HUDEP-2 (cell line): ENCODE data around the gene PPP1R15A.
"Not testable (repeated sequence)": the region's sequence is repeated elsewhere in the genome, so short reads cannot be mapped to it uniquely, and the experiment has no call there.

Experiments
- DNase-seq, 76 experiments: peaks; one replicate each; lab custom pipeline; 2025; ENCODE audit not compliant: unreplicated experiment in 76 of 76; lab: John Stamatoyannopoulos, UW

The PPP1R15A gene

DNA sequence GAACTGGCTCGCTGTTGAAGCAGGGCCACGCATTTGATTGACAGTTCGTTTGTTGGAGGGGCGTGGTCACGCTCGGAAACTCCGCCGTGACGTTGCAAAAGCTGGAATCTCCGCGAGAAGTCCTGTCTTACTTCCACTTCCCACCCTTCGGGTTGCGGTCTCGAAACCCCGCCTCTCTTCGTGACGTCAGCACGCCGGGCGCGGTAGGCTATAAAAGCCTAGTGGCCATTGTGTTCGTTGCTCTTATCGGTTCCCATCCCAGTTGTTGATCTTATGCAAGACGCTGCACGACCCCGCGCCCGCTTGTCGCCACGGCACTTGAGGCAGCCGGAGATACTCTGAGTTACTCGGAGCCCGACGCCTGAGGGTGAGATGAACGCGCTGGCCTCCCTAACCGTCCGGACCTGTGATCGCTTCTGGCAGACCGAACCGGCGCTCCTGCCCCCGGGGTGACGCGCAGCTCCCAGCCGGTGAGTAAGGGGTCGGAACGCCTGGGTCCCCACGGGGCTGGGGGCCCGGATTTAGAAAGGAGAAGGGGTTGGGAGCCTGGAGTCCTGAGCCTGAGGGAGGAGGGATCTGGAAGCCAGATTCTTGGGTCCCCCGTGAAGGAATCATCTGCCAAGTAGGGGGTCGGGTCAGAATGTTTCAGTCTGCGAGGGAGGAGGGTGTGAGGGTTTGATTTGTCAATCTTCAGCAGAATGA is at the start of gene PPP1R15A:
Gene PPP1R15A (plus strand): TSS at position 240 of the 702 bp plus-strand sequence. CDS start 813 bp downstream, outside the sequence.
- peak in 75 of 76 experiments; percentile 91 to 100 (median 99) for DNase-seq

DNA sequence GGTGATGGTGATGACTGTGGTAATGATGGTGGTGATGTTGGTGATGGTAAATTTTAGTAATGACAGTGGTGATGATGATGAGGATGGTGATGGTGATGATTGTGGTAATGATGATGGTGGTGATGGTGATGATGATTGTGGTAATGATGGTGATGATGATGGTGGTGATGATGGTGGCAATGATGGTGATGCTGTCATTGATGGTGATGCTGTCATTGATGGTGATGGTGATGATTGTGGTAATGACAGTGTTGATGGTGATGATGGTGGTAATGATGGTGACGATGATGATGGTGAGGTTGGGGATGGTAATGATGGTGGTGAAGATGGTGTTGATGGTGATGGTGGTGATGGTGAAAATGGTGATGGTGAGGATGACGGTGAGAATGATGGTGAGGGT is 49.7 kb upstream of the PPP1R15A start:
- no peak for DNase-seq

DNA sequence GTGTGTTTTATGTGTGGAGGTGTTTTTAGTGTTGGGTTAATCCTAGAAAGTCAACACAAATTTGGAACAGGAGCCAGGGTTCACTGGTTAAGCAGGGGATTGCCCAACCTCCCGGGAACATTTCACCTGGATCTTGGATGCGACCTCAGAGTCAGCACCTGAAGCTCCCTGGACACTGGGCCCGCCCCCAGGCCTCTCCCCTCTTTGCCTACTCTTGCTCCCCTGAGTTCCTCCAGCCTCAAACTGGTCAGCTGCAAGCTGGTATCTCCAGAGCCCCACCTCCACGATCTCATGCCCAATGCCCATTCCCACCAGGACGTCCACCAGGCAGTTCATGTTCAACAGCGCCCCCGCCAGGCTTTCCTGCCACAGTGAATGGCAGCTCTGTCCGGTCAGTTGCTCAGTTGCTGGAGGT is 45.6 kb upstream of the PPP1R15A start:
- DNase-seq = peak in 3 of 76 experiments; percentile 4 to 22 (median 16)

DNA sequence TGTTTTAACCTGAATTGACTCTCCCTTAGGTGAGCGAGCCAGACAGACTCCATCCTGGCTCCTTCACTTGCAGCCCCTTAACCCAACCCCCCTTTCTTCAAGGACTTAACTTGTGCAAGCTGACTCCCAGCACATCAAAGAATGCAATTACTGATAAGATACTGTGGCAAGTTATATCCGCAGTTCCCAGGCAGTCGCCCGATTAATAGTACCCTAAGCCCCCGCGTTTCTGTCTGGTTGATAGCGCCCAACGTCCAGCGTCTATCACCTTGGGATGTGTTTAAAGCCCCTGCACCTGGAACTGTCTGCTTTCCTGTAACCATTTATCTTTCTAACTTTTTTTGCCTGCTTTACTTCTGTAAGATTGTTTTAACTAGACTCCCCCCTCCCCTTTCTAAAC is 42.1 kb upstream of the PPP1R15A start:
- DNase-seq = peak in 5 of 76 experiments; percentile 11 to 39 (median 22)

DNA sequence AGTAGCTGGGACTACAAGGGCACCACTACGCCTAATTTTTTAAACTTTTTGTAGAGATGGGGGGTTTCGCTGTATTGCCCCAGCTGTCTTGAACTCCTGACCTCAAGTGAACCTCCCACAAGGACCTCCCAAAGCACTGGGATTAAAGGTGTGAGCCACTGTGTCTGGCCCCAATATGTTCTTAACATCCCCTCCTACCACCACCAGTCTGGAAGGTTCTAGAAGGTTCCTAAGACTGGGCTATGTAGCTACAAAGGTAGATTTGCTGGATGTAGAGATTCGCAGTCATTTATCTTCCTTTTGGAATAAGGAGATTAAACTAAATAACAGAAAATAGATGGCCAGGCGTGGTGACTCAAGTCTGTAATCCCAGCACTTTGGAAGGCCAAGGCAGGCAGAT is 41.3 kb upstream of the PPP1R15A start:
- DNase-seq = no peak

DNA sequence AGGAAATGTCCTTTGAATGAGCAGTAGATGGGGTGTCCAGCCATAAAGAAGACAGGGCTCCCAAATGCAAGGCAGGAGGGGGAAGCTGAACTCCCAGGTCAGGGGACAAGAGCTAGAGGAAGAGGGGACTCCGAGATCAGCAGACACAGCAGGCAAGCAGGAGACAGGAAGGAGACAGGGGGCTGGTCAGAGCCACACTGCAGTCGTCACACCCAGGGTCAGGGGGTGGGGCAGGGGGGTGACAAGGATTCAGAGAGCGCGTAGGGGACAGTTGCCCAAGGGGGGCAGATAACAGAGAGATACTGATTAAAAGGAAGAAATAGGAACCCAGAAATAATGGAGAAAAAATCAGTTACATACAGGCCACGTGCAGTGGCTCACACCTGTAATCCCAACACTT is 39.2 kb upstream of the PPP1R15A start:
- no peak for DNase-seq

DNA sequence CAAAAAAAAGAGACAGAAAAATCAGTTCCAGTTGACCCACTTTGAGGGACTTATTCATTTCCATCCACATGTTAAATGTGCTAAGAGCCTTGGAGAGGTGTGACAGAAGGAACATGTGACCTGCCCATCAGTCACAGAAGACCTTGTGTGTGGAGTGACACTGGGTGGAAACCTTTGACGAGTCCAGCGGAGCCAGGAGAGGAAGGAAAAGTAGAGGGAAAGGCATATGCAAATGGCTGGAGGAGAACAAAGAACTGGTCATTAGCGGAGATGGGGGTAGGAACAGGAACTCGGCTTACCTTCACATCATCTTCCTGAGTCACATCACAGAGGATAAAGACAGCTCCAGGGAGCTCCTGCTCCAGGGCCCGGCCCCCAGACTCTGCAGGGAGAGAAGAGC is 38.2 kb upstream of the PPP1R15A start:
- no peak for DNase-seq

DNA sequence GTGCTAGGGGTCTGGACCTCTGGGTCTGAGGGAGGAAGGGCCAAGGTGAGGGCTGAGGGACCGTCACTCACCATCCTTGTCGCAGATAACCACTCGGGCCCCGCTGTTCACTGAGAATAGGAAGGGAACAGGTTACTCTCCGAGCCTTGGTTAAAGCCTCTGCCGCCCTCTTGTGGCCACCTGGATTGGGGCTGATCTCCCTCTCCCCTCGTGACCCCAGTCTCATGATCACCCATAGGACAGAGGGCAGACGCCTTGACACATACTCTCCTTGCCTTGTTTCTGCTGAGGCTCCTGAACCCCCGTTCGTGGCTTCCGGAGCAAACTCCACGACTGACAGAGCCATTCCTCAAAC is 36.5 kb upstream of the PPP1R15A start:
- DNase-seq = peak in 75 of 76 experiments; percentile 56 to 98 (median 93)

DNA sequence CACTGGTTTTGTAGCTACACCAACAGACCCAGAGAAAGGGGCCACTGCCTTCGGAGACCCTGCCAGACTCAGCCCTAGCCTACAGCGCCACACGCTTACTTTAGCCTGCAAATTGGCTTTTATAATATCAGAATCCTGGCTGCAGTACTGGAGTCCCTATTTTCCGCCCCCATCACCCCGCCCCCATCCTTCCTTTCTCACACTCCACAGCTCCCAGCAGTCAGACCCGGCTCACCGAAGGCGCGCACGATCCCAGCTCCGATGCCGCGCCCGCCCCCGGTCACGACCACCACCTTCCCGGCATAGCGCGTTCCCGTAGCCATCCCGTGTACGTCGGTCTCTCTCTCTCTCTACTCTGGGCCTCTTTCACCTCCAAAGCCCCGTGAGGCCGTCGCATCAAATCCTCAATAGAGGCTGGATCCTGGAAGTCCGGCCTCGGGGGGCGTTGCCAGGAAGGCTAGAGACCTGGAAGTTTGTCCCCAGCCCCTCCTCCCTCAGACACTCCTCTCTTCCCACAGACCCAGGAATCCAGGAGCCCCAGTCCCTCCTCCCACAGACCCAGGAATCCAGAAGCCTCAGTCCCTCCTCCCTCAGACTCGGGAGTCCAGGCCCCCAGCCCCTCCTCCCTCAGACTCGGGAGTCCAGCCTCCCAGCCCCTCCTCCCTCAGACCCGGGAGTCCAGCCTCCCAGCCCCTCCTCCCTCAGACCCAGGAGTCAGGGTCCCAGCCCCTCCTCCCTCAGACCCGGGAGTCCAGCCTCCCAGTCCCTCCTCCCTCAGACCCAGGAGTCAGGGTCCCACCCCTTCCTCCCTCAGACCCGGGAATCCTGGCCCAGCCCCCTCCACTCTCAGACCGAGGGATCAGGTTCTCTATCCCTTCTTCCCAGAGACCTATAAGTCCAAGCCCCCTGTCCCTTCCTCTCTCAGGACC is 35.9 kb upstream of the PPP1R15A start, which contains the start of gene HSD17B14:
Gene HSD17B14 (minus strand): TSS at position 403 of the 929 bp plus-strand sequence. CDS start 80 bp downstream, at position 323.
- DNase-seq = no peak

DNA sequence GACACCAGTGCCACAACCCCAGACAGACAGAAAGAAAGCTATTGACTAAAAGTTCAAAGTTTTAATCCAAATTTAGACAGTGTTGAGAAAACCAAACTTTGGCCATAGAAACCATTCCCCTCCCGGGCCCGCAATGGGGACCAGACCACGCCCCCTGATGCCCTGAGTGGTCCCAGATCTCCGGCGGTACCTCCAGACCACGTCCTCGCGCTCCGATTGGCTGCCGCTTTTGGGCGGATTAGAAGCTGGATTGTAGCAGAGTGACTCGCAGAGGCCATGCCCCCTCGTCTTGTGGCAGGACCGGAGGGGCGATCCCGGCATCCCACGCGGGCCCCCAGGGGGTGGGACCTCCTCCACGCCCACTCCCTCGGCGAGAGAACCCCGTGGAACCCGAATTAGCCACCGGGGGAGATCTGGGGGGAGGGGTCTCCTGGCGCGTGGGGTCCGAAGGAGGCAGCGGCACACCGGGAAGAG is 35.1 kb upstream of the PPP1R15A start:
- peak in 69 of 76 experiments; percentile 26 to 92 (median 74) for DNase-seq

DNA sequence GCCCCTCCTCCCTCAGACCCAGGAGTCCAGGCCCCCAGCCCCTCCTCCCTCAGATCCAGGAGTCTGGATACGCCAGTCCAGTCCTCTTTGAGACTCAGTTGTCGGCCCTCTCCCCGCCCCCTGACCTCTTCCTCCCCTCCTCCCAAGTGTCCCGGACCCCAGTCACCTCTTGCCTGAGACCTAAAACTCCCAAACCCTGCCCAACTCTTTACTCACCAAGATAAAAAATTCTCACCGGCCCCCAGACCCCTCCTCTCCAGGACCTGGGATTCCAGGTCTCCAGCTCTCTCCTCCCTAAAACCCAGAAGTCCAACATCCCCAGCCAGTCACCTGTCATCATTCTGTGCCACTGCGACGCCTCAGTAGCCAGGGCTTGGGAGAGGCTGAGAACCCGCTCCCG is 34.5 kb upstream of the PPP1R15A start:
- DNase-seq = no peak

DNA sequence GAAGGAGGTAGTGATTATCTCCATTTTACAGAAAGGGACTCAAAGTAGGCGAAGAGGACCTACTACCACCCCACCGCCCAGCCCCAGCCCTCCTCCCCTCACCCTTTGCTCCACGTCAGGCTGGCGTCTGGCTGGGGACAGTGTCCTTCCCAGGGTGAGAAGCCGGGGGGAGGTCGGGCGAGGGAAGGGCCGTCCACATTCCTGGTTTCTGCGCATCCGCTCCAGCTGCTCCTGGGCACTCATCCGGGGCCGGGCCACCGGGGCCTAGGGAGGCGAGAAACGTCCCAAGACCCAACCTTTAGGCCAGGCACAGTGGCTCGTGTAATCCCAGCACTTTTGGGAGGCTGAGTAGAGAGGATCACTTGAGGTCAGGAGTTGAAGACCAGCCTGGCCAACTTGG is 31.2 kb upstream of the PPP1R15A start:
- no peak for DNase-seq

DNA sequence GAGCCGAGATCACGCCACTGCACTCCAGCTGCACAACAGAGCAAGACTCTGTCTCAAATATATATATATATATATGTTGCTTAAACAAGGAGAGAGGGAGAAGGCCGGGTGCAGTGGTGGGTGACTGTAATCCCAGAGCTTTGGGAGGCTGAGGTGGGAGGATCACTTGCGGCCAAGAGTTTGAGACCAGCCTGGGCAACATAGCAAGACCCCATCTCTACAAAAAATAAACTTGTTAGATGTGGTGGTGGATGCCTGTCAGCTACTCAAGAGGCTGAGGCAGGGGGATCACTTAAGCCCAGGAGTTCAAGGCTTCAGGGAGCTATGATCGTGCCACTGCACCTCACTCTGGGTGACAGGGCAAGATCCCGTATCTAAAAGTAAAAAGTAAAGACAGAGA is 30.6 kb upstream of the PPP1R15A start:
- no peak for DNase-seq

DNA sequence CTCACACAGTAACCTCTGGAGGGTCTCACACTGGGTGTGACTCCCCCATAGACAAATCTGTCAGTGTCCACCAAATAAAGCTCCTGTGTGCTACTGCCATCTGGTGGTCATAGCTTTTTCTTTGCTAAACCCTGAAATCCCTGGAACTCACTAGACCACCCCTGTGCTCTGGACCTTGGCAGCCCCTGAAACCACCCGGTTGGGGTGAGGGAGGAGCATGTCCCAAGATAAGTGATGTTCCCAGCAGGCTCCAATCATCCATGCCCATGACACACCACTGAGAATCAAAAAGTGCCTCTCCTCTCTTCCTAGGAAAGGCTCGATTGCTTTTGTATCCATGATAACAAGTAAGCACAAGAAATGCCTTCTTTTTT is 29.4 kb upstream of the PPP1R15A start:
- DNase-seq = peak in 44 of 76 experiments; percentile 11 to 71 (median 49)

DNA sequence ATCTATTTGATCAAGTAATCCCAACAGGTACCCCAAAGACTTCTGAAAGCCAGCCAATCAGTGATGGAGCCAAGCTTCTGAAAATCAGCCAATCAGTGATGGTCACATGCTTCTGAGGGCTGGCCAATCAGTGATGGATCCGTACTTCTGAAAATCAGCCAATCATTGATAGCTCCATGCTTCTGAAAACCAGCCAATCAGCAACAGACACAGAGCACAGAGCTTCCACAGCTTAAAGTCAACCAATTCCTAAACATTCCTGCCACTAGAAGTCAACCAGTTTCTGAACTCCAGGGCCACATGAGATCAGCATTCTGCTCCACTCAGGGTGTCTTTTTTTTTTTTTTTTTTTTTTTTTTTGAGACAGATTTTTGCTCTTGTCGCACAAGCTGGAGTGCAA is 27.7 kb upstream of the PPP1R15A start:
- peak in 5 of 76 experiments; percentile 13 to 44 (median 33) for DNase-seq

DNA sequence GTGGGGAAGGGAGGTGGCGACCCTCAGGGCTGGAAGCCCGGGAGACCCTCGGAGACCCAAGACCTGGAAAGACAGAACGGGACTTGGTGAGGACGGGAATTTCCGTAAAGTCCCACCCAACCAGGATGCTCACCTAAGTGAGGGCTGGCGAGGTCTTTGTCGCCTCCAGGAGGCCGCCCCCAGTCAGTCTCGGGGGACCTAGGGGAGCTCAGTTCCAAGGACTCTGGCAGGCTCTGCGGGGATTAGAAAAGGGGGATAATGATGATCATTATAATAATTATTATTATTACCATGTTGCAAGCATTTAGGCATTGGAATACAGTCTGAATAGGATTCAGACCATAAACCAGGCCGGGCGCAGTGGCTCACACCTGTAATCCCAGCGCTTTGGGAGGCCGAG is 26.8 kb upstream of the PPP1R15A start:
- DNase-seq = no peak

DNA sequence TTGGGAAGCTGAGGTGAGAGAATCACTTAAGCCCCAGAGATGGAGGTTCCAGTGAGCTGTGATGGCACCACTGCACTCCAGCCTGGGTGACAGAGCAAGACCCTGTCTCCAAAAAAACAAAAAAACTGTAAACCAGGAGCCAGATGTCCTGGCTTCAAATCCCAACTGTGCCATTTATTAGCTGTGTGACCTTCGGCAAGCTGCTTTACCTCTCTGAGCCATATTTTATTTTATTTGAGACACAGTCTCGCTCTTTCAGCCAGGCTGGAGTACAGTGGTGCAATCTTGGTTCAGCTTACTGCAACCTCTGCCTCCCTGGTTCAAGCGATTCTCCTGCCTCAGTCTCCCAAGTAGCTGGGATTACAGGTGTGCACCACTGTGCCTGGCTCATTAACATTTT is 25.6 kb upstream of the PPP1R15A start:
- not testable (repeated sequence) for DNase-seq

DNA sequence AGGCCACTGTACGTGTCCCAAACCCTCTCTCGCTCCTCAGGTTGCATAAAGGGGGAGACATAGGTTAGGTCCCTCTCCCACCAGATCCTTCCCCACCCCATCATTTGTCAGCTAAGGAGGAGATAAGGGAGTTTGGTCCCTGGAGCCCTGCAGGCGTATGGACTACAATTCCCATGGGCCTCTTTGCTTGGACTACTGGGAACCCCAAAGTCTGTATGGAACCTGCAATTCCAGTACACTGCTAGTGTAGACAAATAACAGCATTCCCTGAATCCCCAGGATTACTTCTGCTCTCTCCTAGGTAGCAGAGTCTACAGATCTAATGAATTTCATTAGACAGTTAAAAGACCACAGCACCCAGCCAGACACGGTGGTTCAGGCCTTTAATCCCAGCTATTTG is 19.9 kb upstream of the PPP1R15A start:
- no peak for DNase-seq

DNA sequence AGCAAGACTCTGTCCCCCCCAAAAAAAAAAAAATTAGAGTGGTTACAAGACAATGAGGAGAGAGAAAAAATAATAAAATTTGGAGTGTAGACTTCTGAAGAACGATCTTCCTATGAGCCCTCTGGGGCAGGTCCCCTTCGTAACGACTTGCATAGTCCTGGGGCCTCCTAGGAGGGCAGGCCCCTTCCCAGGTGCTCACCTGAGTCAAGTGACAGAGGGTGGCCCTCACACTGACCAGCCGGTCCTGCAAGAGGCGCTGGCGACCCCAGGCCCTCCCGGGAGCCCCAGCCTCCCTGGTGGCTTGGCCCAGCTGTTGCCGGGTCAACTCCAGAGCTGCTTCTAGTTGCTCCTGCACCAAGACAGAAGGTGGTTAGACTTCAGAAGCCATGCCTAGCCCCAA is 18.7 kb upstream of the PPP1R15A start:
- no peak for DNase-seq

DNA sequence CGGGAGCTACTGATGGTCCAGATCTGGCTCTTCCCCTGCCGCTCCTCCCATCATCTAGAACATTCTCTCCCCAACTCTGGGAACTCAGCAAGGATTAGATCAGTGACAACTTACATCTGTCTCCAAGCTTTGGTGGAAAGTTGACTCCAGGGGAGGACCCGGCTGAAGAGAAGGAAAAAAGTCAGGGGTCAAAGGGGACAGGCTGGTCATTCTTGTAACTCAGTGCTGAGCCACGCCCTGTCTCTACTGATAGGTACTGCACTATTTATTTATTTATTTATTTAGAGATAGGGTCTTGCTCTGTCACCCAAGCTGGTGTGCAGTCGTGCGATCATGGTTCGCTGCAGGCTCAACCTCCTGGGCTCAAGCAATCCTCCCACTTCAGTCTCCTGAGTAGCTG is 18.1 kb upstream of the PPP1R15A start:
- DNase-seq = no peak

DNA sequence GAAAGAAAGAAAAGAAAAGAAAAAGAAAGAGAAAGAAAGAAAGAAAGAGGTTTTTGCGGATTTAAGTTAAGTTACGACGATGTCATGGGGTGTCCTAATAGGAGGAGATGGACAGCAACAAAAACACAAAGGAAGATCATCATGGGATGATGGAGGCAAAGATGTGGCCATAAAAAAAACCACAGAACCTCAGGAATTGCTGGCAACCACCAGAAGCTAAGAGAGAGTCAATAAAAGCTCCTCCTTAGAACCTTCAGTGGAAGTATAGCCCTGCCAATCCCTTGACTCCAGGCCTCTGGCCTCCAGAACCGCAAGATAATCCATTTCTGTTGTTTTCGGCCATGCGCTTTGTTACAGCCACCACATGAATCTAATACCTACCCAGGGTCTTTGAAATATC is 15.3 kb upstream of the PPP1R15A start:
- no peak for DNase-seq
